ENCODE results near the gene RAB38.

Gene RAB38

DNA sequence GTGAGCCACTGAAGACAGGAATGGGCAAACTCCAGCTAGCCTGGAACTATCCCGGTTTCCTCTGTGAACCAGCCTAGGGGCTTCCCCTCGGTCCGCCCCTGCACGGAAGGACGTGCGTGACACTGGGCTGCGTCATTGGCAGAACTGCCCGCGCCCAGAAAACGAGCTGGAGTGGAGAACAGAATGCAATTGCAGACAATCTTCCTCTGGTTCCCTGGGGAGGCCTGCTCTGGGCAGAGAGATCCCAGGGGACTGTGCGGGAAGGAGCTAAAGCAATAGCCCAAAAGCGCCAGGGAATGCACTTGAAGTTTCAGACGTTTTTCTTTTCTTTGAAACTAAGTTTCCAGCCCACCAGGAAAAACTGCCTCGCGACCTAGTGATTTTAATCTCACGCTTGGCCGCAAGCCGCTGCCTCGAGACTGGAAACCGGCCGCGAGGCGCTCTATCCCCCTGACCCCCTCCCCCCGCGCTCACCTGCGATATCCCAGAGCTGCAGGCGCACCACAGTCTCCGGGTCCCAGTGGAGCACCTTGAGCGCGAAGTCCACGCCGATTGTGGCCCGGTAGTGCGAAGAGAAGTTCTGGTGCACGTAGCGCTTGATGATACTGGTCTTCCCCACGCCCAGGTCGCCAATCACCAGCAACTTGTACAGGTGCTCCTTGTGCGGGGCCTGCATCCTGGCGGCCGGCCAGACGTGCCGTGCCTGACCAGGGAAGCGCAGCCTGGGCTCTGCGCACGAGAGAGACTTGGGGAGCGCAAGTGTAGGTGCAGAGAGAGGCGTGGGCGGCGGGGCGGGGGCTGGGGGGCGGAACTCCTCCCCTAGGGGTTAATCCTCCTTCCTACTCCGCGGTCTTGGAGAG, at the start of gene RAB38:
Gene RAB38 (minus strand): TSS at position 735 of the 860 bp plus-strand sequence. CDS start 59 bp downstream, at position 676.
- DNase-seq = peak; percentile 1

DNA sequence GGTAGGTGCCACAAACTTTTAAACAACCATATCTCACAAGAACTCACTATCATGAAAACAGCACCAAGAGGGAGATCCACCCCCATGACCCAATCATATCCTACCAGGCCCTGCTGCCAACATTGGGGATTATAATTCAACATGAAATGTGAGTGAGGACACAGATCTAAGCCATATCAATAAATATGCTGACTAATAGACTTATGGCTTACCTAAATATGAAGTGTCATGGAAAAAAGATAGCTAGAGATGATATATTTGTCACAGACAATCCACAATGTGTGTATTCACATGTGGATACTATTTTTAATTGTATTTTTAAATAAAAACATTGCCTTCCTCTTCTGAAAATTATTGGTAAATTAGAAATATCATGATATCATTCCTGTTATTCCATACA, 38.2 kb upstream of the RAB38 start:
- DNase-seq = no peak

DNA sequence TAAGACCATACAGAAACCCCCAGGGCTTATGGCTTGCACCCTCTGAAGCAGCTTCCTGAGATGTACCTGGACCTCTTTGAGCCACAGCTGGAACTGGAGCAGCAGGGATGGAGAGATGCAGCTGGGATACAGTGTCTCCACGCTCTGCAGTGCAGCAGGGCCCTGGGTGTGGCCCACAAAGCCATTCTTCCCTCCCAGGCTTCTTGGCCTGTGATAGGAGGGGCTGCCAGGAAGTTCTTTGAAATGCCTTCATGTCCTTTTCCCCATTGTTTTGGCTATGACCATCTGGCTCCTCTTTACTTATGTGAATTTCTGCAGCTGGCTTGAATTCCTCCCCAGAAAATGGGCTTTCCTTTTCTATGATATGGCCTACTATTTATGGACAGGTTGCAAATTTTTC, 37.1 kb upstream of the RAB38 start:
- DNase-seq = no peak

DNA sequence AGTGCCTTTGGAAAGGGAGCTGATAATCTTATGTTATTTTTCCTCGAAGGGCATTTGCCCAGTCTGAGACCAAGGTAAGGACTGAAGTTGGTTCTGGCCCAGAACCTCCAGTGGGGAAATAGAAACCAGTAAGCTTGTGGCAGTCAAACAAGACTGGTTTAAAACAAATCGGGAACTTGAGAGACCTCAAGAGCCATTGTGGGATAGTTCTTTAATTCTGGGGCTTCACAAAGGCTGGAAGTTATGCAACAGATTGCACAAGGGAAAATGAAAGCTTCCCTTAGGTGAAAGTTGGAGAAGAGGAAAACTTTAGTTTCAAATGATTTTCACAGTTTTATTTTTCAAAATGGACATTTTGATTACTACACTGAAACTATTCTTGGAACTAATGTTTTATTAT, 33.5 kb upstream of the RAB38 start:
- DNase-seq = no peak

DNA sequence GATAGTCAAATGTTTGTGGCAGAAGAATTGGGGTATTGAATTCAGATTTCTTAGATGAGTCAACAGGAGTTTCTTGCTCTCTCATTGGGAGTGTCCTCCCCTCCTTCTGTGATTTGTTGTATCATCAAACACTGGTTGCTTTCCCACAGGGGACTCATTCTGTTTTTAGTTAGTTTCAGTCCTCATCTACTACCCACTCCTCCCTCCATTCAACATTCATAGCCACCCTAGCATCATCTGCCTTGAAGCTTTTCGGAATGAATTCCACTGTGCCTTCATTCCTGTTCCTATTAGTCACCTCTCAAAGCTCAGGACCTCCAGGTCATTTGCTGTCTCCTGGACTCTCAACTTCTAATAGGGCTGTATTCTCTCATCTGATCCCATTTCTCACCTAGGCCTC, 31.5 kb upstream of the RAB38 start:
- no peak for DNase-seq

DNA sequence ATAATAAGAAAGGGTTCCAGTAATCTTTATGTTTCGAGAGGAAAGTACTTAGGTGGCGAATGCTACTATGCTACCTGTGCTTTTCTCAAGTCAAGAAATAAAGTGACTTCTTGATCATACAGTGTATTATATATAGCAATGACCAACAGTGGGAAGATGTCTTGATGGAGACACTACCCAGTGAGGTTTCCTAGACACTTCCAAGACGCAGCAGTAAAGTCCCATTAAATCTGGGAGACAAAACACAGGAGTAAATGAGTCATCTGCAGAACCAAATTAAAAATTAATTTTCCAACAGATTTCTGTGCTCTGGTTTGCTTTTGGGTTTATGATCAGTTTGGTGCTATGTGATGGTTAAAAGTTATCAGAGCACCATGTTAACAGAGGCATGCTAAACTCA, 29.1 kb upstream of the RAB38 start:
- no peak for DNase-seq

DNA sequence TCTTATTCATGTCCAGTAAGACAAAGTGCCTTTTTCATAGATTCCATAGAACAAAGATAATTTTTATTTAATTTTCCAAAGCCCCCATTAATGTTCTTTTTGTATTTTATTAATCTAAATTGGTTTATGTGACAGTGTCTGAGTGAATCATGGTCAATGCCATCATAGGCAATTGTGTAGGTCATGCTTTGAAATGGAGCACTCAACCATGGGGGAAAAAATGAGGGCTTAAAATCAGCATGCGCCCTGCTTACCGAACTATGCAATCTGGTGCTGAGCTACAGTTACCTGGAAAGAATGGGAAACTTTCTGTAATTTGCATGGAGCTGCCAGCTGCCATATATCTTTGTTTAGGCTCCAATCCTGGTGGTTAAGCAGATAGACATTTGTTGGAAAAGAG, 28.4 kb upstream of the RAB38 start:
- no peak for DNase-seq

DNA sequence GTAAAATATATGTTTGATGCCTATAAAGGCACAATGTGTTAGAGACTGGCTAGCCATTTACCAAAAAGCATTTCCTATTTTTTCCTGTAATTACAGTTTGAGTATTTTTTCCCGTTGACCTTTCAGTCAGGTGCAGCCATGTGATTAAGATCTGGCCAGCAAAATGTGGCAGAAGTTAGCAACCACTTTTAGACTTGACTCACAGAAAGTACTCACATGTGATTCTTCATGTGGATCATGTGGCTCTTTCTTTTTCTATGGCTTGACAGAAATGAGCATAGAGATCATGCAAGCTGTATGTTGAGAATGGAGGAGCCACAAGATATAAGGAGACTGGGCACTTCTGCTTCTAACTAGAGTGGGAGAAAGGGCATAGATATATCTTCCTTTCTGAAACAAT, 27.3 kb upstream of the RAB38 start:
- no peak for DNase-seq

DNA sequence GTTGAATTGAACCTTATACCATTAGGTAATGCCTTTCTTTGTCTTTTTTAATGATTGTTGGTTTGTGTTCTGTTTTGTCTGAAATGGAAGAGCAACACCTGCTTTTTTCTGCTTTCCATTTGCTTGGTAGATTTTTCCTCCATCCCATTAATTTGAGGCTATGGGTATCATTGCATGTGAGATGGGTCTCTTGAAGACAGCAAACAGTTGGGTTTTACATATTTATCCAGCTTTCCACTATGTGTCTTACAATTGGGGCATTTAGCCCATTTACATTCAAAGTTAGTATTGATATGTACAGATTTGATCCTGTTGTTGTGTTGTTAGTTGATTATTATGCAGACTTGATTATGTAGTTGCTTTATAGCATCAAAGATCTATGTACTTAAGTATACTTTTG, 21.1 kb upstream of the RAB38 start:
- DNase-seq = no peak

DNA sequence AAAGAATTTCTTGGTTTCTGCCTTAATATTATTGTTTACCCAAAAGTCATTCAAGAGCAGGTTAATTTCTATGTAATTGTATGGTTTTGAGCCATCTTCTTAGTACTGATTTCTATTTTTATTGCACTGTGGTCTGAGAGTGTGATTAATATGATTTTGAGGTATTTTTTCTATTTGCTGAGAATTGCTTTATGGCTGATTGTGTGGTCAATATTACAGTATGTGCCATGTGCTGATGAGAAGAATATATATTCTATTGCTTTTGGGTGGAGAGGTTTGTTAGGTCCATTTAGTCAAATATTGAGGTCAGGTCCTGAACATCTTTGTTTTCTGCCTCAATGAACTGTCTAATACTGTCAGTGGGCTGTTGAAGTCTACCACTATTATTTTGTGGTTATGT, 20.7 kb upstream of the RAB38 start:
- DNase-seq = no peak

DNA sequence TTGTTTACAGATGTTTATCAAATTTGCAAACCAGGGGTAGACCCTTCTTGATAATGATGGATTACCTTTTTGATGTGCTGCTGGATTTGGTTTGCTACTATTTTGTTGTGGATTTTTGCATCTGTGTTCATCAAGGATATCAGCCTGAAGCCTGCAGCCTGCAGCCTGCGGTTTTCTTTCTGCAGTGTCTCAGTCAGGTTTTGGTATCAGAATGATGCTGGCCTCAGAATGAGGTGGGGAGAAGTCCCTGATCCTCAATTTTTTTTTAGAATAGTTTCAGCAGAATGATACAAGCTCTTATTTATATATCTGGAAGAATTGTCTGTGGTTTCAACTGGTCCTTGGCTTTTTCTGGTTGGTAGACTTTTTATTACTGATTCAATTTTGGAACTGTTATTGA, 19.7 kb upstream of the RAB38 start:
- DNase-seq = no peak

DNA sequence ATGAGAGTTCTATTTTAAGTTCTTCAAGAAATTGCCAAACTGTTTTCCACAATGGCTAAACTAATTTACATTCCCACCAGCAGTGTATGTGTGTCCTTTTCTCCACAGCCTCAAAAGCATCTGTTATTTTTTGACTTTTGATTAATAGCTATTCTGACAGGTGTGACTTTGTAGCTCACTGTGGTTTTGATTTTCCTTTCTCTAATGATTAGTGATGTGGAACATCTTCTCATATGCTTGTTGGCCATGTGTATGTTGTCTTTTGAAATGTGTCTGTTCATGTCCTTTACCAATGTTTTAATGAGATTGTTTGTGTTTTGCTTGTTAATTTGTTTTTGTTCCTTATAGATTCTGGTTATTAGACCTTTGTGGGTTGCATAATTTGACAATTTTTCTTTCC, 18.0 kb upstream of the RAB38 start:
- no peak for DNase-seq

DNA sequence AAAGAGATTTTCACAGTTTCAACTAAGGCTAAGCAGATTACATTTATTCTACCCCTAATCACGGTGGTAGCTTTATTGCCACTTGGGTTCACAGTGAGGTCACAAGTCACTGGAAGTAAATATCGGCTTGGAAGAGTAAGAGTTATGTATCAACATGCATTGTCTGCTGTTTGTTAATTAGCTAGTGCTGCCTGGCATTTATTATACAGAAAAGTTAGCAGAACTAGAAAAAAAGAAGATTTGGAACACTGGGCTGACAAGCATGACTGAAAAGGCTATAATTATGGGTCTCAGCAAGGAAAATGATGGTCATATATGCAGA, 13.7 kb upstream of the RAB38 start:
- no peak for DNase-seq

DNA sequence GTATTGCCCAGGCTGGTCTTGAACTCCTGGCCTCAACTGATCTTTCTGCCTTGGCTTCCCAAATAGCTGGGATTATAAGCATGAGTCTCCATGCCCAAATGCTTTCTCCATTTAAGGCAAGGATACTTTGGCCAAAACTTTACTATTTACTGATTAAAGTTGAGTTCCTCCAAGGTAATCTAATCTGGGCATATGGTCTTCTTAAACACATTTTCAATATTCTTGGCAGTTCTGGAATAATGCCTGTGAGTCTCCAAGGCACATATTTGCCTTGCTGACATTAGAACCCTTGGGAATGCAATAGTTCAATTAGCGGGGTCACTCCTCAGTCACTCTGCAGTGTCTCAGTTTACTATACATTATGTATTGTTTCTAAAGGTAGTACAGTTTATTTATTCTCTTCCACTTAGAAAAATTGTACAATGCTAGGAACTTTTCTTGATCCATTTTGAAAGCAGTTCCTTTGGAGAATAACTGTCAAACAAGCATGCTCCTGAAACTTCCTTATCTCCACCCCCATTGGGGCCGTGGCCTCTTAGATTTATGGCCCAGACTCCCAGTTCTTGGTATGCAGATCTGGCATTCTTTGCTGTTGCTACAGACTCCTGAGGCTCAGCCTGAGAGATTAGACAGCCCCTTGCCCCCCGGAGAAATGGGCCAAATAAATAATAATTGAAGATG, 13.1 kb upstream of the RAB38 start:
- DNase-seq = no peak

DNA sequence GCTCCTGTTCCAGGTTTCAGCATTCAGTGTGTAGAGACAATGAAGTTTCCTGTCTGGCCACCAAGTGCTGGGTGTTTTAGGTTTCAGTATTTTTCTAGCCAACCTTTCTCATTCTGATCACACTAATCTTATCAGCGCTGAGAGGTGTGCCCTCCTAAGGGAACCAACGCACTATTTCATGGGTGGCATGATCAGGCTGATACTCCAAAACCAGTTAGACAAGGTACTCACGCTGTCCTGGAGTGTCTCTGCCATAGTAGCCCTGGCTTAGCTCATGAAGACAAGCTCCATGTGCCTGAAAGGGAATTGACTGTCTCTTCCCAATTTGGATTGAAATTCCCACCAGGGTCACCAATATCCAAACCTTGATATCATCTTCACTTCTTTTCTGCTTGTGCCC, 8.0 kb upstream of the RAB38 start:
- no peak for DNase-seq

DNA sequence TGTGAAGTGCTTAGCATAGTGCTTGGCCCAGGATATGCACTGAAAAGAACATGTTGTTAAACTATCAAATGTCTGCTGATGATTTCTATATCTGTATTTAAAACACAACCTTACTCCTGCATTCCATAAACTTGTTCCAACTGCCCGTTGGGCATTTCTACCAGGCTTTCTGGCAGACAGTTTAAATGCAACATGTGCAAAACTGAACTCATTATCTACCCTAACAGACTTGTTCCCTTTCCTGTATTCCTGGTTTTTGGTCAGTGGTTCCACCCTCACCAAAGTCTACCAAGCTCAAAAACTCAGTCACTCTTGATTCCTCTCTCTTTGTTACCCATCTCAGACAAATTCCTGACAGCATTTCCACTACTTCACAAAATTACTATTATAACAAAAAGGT, 6.5 kb upstream of the RAB38 start:
- DNase-seq = no peak

DNA sequence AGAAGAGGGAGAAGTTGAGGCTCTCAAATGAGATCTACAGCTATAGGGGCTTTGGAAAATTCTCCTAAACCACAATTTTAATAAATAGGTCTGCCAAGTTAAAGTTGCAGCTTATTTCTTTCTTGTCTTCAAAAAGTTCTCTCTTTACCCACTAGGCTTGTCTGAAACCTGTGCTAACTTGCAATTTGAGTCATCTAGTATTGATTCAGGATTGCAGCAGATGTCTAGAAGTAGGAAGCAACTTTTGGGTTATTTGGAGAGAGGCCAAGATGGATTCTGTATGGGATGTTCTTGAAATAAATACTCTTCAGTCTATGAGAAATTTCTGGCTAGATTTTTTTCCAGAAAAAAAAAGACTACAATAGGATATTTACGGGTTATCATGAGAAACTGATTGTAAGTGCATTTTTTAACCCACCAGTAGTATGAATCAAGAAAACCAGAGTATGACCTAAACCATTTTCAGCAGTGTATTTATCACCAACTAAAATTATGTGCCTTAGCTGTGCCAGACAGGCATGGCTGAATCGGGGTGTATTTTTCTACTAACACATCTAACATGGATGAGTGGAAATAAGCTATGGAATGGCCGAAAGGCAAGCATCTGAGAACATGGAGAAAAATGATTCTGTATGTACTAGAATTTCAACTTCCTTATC, 4.9 kb upstream of the RAB38 start:
- DNase-seq = no peak

DNA sequence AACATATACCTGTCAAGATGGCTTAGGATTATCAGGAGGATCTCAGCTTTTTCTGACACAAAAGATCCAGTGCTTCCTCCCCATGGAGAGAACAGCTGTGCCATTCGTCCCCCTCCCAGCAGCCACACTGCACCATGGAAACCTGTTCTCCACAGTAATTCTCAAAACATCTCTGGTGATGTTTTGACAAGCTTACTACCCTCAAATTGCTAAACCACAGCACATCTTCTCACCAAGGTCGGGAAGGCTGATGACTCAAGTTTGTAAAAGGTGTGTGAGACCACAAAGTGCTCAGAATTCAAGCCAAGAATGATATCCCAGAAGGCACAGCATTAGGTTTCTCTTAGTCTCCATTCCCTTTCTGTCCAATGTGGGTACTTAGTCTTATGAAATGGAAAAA, 3.9 kb upstream of the RAB38 start:
- no peak for DNase-seq

DNA sequence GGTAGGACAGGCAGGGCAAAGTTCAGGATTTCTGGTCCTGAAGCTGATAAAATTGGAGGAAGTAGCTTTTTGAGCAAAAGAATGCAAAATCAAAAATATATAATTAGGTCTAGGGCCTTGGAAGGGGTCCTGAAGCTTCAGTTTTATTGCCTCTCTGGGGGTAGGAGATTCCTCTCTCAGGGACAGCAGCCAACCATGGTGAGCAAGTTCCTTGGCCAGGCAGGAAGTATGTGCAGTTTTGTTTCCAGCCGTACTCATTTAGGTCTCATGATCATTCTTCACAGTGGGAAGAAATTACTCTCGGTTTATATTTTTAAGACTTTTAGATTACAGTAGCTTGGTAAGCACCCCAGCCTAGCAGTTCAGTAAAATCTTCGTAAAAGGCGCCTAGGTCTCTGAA, 2.9 kb upstream of the RAB38 start:
- no peak for DNase-seq

DNA sequence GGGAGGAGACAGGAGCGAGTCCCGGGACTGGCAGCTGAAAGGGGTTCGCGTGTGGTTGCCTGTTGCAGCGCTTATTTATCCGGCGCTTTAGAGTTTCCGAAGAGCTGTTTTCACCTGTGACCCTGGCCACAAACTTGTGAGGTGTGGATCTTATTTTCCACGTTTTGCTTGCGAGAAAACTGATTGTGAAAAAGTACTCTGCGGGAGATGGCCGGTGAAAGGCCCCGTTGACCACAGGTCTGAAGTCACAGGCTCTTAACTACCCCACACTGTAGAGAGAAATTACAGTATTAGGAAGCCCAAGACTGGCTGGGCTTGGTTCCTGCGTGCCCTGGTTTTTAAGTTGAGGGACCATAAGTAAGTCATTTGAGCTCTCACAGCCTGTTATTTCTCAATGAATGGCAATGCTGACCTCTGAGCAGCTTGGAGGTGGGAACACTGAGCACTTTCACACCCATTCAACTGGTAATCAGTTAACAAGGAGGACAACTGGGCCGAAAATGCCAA, 379 bp upstream of the RAB38 start:
- DNase-seq = no peak

DNA sequence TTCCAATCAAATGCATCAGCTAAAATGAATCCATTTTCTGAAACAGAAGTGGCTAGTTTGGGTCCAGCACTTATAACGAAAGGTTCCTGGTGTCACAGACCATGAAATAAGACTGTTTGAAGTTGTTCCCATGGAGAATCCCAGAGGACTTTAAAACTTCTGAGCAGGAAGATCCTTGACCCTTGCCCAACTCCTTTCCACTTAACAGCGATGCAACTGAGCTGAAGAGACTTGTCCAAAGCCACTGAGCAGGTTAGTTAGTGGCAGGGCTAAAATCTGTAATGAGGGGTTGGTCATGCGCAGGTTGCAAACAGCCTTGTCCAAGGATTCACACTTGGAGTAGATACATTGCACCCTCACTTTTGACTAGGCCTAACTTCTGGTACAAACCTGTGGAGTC, 1.3 kb downstream of the RAB38 start:
- no peak for DNase-seq

DNA sequence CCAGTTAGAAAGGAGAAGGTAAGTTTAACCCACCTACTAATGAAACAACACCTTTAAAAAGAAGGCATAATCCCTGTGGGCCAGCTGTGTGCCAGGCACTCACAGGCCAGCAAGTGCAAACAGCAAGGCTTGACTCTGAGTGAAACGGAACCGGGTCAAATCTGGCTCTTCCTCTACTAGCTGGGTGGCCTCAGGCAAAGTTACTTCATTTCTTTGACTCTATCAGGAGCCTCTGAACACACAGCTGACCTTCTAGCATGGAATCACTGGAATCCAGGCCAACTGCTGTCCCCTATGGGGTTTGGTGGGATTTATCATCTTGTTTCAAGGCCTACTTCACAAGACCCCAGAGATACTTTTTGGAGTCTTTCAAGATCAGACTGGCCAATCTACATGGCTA, 3.3 kb downstream of the RAB38 start:
- no peak for DNase-seq

DNA sequence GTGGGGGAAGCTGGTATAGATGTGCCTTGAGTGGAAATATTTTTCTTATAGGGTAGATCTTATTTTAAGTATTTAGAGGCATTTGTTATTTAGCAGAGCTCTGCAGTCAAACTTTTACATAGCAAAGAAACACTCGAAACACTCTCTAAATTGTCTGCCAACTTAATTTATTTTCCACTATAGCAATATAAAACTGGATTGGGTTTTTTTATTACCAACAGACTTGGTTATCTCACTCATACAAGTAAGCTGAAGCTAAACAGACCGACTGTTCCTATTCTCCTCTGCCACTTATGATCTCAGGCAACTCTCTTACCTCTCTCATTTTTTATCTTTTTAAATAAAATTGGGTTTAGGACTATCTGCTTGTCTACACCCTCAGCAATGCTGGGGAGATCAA, 4.6 kb downstream of the RAB38 start:
- DNase-seq = no peak

DNA sequence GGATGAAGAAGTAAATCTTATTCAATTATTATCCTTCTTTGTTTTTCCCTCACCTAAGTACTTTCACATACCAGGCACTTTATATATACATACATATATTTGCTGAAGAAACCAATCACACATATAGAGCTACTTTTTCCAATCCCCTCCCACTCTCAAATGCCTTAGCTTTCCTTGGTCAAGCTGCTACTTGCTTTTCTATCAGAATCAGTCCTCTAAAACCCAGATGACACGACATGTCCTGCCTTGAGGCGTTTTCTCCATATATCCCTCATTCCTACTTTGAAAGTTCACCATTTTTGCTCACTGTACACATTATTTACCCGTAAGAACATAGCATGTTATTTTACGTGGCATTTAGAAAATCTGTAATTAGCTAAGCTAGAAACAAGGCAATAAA, 5.4 kb downstream of the RAB38 start:
- no peak for DNase-seq

Measured in NCI-H146 (cell line).